Left ventricle myocardium inferior (tissue), 1 donor: Measurements from ENCODE around the gene ABCA3. TPM values are rescaled to one million over a fixed set of nuclear protein-coding genes. Genes with fewer than 3 reads are reported as not detected.

Source experiments
- DNase-seq: peaks from one replicate; pipeline ENCODE4 v3.0.0-alpha.2; 2020
- H3K27ac ChIP-seq: fragments of 200-600 bp; replicated peaks from 2 replicates; pipeline ENCODE4 v1.8.0; 2021
- H3K27me3 ChIP-seq: fragments of 200-600 bp; 2 replicates; pipeline ENCODE4 v1.8.0; 2021; ENCODE audit warnings: low read depth
- H3K36me3 ChIP-seq: fragments of 200-600 bp; 2 replicates; pipeline ENCODE4 v1.8.0; 2021
- H3K4me1 ChIP-seq: fragments of 200-600 bp; 2 replicates; pipeline ENCODE4 v1.8.0; 2021
- H3K4me3 ChIP-seq: fragments of 200-600 bp; 2 replicates; pipeline ENCODE4 v1.8.0; 2021; ENCODE audit warnings: mild to moderate bottlenecking, moderate library complexity
- H3K9me3 ChIP-seq: fragments of 200-600 bp; replicated peaks from 2 replicates; pipeline ENCODE4 v1.8.0; 2021
- intact Hi-C: fragments of 100-400 bp; cut with micrococcal nuclease; formaldehyde crosslinking; loops from one replicate; pipeline ENCODE4 v1.11.0; 2022
- total RNA-seq: library from RNA; stranded (reverse); fragmentation: NEBNext Ultra II Directional; extraction: Animal tissue kit (Norgen Biotek cat#: 25700); gene quantifications from one replicate; pipeline ENCODE4 v1.2.1, GENCODE V29; 2021
- TF ChIP-seq, protein P1 (sequence below): fragments of 200-600 bp; IDR thresholded peaks from 2 replicates; pipeline ENCODE4 v1.8.0; 2021; ENCODE audit warnings: antibody characterized with exemption, mild to moderate bottlenecking, borderline replicate concordance
- donor health status: DM: no; HTN: yes; CAD: no; lungs with severe emphysema.

The ABCA3 gene
- total RNA-seq, 1 donor from 2014 or later, result 6.9 TPM

DNA sequence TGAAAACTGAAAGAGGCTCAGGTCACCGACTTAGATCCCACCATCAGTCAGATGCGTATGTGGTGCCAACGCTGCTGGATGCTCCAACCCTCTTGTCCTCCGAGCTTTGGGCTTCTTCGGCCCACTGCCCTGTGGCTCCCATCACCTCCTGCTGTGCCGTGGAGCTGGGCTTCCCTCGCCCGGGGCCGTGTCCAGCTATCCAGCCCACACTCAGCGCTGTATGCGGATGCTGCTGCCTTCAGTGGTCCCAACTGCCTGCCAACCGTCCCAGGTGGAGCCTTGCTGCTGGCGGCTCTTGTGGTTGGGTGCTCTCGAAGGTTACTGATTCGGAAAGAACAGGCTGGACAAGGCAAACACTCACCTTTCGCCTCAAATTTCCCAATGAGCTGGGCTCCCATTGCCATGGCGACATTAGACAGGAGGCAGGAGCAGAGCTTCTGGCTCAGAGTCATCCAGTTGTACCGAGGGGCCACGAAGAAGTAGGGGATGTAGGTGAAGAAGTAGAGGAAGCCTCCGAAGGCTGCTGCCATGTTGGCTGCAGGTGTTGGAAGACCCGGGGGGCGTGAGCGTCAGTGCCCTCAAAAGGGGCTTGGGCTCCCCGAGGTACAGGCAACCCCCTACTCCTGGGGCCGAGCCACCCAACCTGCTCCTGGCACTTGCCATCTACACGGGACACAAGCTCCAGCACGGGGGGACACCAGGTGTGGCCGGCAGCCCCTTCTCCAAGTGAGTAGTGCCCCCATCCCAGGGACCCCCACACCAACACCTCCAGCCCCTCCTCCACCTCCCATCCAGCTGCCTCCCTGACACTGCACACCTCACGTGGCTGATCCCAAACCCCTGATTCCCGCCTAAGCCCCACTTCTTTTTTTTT, 32.2 kb downstream of the ABCA3 start:
- no peak for DNase-seq
- Histone ChIP-seq H3K4me3 (no peak overlapping the region), H3K36me3 (peaks cover 20% of the 10 kb centered on the region), H3K27ac (no peak overlapping the region), H3K4me1 (no peaks in the 10 kb centered on the region), H3K27me3 (no peaks in the 10 kb centered on the region), H3K9me3 (no peaks in the 10 kb centered on the region)
- TF ChIP-seq, protein P1, sequence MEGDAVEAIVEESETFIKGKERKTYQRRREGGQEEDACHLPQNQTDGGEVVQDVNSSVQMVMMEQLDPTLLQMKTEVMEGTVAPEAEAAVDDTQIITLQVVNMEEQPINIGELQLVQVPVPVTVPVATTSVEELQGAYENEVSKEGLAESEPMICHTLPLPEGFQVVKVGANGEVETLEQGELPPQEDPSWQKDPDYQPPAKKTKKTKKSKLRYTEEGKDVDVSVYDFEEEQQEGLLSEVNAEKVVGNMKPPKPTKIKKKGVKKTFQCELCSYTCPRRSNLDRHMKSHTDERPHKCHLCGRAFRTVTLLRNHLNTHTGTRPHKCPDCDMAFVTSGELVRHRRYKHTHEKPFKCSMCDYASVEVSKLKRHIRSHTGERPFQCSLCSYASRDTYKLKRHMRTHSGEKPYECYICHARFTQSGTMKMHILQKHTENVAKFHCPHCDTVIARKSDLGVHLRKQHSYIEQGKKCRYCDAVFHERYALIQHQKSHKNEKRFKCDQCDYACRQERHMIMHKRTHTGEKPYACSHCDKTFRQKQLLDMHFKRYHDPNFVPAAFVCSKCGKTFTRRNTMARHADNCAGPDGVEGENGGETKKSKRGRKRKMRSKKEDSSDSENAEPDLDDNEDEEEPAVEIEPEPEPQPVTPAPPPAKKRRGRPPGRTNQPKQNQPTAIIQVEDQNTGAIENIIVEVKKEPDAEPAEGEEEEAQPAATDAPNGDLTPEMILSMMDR, result no peak
- intact Hi-C loops, result no loop called here

- TF ChIP-seq, protein P1, result no peak
- DNase-seq, result no peak
- no peaks in the 10 kb centered on the region for H3K27me3 ChIP-seq
- peaks cover 36% of the 10 kb centered on the region for H3K36me3 ChIP-seq
- no peak overlapping the region for H3K27ac ChIP-seq
- intact Hi-C loops, result no loop called here
- no peaks in the 10 kb centered on the region for H3K9me3 ChIP-seq
- peaks cover 3% of the 10 kb centered on the region for H3K4me1 ChIP-seq
- H3K4me3 ChIP-seq, result no peak overlapping the region
These were observed 40.7 kb downstream of the ABCA3 start for GRCh38 chr16:2299915-2300192.

- TF ChIP-seq, protein P1, result no peak
- no peak overlapping the region for H3K27ac ChIP-seq
These were observed 41.2 kb downstream of the ABCA3 start for GRCh38 chr16:2299121-2299914.

DNA sequence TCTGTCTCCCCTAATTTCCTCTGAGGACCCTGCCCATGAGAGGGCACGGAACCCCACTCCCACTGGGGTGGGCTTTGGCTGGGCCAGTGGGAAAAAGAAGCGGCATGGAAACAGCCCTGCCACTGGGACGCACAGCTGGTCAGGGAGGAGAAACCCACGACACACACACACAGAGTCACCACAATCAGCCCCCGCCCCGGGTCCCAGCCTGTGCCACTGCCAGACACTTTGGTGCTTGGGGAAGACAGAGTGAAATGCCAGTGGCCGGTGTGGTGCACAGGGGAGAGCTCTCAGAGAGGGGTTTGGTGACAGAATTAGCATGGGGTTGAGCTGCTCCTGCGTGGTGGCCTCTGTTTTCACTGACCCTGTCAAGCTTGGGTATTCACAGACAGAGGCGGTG, 41.9 kb downstream of the ABCA3 start:
- Histone ChIP-seq H3K27ac (no peak overlapping the region), H3K4me1 (peaks cover 3% of the 10 kb centered on the region), H3K36me3 (peaks cover 35% of the 10 kb centered on the region), H3K4me3 (no peak overlapping the region), H3K27me3 (no peaks in the 10 kb centered on the region), H3K9me3 (no peaks in the 10 kb centered on the region)
- TF ChIP-seq, protein P1, result no peak
- DNase-seq, result no peak
- intact Hi-C loops, result no loop called here

More at GRCh38 chr16:2299121-2299914, 41.2 kb downstream of the ABCA3 start:
- Histone ChIP-seq H3K27me3 (no peaks in the 10 kb centered on the region), H3K36me3 (peaks cover 39% of the 10 kb centered on the region), H3K4me3 (no peak overlapping the region), H3K4me1 (peaks cover 3% of the 10 kb centered on the region), H3K9me3 (no peaks in the 10 kb centered on the region)
- no peak for DNase-seq
- intact Hi-C loops, result no loop called here

- Histone ChIP-seq H3K27me3 (no peaks in the 10 kb centered on the region), H3K9me3 (no peaks in the 10 kb centered on the region), H3K36me3 (peaks cover 32% of the 10 kb centered on the region), H3K4me3 (no peak overlapping the region), H3K27ac (no peak overlapping the region), H3K4me1 (peaks cover 3% of the 10 kb centered on the region)
- TF ChIP-seq, protein P1, result no peak
- intact Hi-C loops, result no loop called here
- no peak for DNase-seq
These were observed 43.0 kb downstream of the ABCA3 start for GRCh38 chr16:2297506-2297860.
